ENCODE measurements around the gene STARD9.

The STARD9 gene

DNA sequence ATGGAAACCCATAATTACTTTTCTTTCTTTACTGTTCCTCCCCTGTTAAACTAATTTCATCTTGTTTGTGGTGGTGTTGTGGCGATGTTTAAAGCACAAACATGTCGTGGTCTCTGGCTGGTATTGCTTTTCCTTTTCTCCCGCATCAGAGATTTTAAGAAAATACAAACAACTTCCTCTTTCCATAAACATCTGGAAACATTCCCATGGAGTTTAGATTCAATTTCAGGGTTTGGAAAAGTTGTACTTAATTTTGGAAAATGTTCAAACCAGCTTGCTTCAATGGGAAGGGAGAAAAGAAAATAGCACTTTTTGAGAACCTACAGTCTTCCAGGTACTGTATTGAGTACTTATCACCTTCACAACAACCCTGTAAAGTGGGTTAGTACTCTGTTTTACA lies 30.4 kb downstream of the STARD9 start:
- Mint-ChIP-seq H3K4me1 (peaks cover 57% of the 10 kb centered on the region), H3K27me3 (no peaks in the 10 kb centered on the region), H3K27ac (peak overlapping the region in 1 of 2 donors; percentile 8), H3K9me3 (no peaks in the 10 kb centered on the region), H3K4me3 (peak overlapping the region; percentile 46 to 66)
- ATAC-seq (no peak), DNase-seq (no peak)

- H3K27ac Mint-ChIP-seq, result peak overlapping the region in 1 of 2 donors; percentile 64
- ATAC-seq, result peak; percentile 96
Observed at GRCh38 chr15:42608110-42608531, 32.7 kb downstream of the STARD9 start.

GRCh38 chr15:42608752-42609488 lies 33.5 kb downstream of the STARD9 start:
- H3K4me3 Mint-ChIP-seq, result peak overlapping the region; percentile 44 to 61

More at GRCh38 chr15:42608110-42608531, 32.7 kb downstream of the STARD9 start:
- Mint-ChIP-seq H3K4me1 (peaks cover 57% of the 10 kb centered on the region), H3K27me3 (no peaks in the 10 kb centered on the region), H3K9me3 (no peaks in the 10 kb centered on the region), H3K4me3 (peak overlapping the region; percentile 36 to 61)
- DNase-seq, result peak; percentile 63 to 76

DNA sequence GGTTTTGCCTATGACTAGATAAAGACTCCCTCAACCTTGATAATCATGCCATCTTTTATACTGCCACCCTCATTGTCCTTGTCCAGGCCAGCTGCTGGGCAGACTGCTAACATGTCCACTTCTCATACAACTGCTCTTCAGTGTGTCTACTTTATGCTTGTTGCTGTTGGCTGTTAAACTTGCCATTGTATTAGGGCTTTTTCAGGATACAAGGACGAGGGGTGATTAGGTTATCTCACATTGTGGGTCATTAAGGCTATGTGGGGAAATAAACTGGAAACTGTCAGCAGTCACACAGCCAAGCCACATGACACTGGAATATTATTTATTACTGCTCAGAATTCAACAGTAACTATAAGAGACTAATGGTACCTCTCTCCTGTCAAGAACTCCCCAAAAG lies 36.1 kb downstream of the STARD9 start:
- H3K27me3 Mint-ChIP-seq, result no peaks in the 10 kb centered on the region
- ATAC-seq (no peak), DNase-seq (no peak)
- H3K27ac Mint-ChIP-seq, result no peak overlapping the region
- H3K9me3 Mint-ChIP-seq, result no peaks in the 10 kb centered on the region
- peaks cover 24% of the 10 kb centered on the region for H3K4me1 Mint-ChIP-seq
- H3K4me3 Mint-ChIP-seq, result no peak overlapping the region

More at GRCh38 chr15:42608752-42609488, 33.5 kb downstream of the STARD9 start:
- Mint-ChIP-seq H3K27ac (peak overlapping the region in 1 of 2 donors; percentile 64), H3K27me3 (no peaks in the 10 kb centered on the region), H3K9me3 (no peaks in the 10 kb centered on the region), H3K4me1 (peaks cover 50% of the 10 kb centered on the region)
- ATAC-seq, result no peak
- no peak for DNase-seq

- Mint-ChIP-seq H3K4me1 (peaks cover 19% of the 10 kb centered on the region), H3K27ac (no peak overlapping the region), H3K9me3 (no peaks in the 10 kb centered on the region), H3K4me3 (no peak overlapping the region), H3K27me3 (no peaks in the 10 kb centered on the region)
- DNase-seq, result no peak
- ATAC-seq, result no peak
Observed at GRCh38 chr15:42612367-42612912, 37.0 kb downstream of the STARD9 start.

DNA sequence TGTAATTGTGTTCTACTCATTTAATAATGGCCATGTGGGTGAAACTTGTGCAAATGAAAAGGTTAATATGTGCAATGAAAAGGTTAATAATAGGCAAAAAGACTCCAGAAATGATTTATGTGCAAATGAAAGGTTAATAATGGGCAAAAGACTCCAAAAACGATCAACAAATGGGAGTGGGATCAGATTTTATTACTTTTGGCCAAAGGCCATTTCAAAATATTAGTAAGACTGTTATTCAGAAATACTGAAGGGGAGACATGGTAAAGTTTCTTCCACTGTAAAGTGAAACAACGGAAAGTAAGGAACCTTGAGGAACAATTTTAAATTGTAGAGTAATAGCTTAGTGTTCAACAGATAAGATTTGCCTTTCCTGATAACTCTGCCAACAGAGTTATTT lies 40.7 kb downstream of the STARD9 start:
- DNase-seq, result no peak
- no peaks in the 10 kb centered on the region for H3K27me3 Mint-ChIP-seq

DNA sequence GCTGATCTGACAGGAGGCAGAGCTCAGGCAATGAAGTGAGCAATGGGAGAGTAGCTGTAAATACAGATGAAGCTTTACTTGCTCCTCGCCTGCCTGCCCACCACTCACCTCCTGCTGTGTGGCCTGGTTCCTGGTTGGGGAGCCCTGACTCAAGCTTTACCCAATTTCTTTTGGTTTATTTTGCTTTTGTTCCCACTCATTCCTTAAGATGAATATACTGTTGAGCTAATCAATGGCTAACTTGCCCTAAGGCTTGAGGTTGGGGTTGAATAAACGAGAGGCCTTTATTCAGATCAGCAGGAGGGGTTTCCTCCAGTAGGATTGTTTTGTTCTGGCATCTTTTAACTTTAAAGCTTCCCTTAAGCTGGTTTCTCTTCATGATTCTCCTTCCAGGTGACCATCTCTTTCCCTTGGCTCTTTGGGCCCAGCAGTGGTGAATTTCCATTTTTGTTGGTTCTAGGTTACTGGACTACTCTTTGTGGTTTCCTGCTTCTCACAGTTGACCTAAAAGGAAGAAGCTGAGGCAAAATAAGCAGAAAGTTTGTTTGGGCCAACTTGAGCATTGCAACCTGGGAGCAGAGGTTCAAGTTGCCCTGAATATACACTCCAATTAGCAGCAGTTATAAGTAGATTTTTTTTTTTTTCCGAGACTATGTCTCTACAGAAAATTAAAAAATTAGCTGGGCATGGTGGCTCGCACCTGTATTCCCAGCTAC lies 44.4 kb downstream of the STARD9 start:
- no peaks in the 10 kb centered on the region for H3K27me3 Mint-ChIP-seq
- H3K4me1 Mint-ChIP-seq, result peaks cover 5% of the 10 kb centered on the region
- ATAC-seq (no peak), DNase-seq (no peak)
- H3K27ac Mint-ChIP-seq, result no peak overlapping the region
- no peak overlapping the region for H3K4me3 Mint-ChIP-seq
- no peaks in the 10 kb centered on the region for H3K9me3 Mint-ChIP-seq

More for the DNA sequence above, 40.7 kb downstream of the STARD9 start:
- ATAC-seq, result no peak
- Mint-ChIP-seq H3K27ac (no peak overlapping the region), H3K4me1 (peaks cover 5% of the 10 kb centered on the region), H3K9me3 (no peaks in the 10 kb centered on the region), H3K4me3 (no peak overlapping the region)

DNA sequence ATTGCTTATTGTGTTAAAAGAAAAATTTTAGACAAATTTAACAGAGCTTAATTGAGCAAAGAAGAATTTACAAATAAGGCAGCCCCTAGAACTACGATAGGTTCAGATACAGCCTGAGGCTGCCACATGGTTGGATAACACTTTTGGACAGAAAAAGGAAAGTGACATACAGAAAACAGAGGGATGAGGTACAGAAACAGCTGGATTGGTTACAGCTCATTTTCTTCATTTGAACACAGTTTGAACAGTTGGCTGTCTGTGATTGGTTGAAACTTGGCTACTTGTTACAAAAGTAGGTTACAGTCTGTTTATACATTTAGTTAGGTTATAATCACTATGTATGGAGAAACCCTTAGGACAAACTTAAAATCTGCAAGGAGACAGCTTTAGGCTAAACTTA lies 46.0 kb downstream of the STARD9 start:
- Mint-ChIP-seq H3K9me3 (no peaks in the 10 kb centered on the region), H3K4me1 (peaks cover 5% of the 10 kb centered on the region), H3K4me3 (no peak overlapping the region), H3K27ac (no peak overlapping the region), H3K27me3 (no peaks in the 10 kb centered on the region)
- ATAC-seq (no peak), DNase-seq (no peak)

DNA sequence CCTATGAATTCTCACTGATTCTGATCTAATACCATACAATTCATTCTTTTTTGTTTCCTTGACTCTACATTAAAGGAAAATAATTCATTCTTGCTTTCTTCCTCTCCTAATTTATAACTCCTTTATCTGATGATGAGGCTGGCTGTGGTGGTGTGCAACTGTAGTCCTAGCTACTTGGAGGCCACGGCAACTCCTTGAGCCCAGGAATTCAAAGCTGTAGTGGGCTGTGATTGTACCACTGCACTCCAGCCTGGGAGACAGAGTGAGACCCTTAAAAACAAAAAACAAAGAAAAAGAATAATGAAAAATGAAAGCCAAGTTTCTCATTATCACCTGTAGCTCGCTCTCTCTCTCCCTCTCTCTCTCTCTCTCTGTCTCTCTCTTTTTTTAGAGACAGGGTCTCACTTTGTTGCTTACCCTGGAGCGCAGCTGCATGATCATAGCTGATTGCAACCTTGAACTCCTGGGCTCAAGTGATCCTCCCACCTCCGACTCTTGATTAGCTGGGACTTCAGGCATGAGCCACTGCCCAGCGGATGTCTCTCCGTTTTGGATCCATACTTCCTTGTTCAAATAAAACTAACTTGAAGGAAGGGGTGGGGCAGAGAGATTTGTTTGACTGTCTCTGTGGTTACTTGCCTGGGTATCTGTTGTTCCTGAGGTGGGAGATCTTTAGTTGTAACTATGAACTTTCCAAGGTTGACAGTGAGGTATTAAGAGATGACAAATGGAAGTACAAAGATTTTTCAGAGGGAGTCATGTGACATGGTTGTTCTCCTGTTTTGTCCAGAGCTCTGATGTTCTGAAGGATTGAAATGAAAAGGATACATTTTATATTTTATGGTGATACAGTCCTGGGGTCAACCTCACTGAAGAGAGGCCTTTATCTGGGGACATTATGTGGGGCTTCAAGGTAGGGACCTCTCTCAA lies 46.9 kb downstream of the STARD9 start:
- Mint-ChIP-seq H3K4me1 (peaks cover 5% of the 10 kb centered on the region), H3K27me3 (no peaks in the 10 kb centered on the region), H3K27ac (peak overlapping the region in 1 of 2 donors; percentile 42)

DNA sequence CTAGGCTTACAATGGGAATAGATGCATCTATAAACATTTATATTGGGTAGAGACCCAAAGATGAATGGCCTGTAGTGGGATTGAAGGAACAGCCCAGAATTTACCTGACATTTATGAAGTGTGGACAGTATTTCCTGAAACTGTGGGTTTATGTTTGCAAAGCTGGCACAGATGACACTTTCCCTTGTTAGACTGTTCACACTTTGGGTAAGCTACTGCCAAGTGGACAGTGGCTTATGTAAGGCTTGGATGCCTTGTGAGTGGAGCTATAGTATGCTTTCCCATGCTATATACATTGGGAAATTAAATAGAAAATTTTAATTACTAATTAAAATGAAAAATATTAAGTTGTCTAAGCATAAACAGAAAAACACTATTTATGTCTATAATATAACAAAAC lies 48.5 kb downstream of the STARD9 start:
- H3K27ac Mint-ChIP-seq, result no peak overlapping the region
- no peaks in the 10 kb centered on the region for H3K9me3 Mint-ChIP-seq
- DNase-seq (no peak), ATAC-seq (no peak)
- H3K27me3 Mint-ChIP-seq, result no peaks in the 10 kb centered on the region
- no peak overlapping the region for H3K4me3 Mint-ChIP-seq
- peaks cover 5% of the 10 kb centered on the region for H3K4me1 Mint-ChIP-seq

More for the DNA sequence above, 46.9 kb downstream of the STARD9 start:
- DNase-seq (no peak), ATAC-seq (no peak)
- H3K4me3 Mint-ChIP-seq, result no peak overlapping the region
- H3K9me3 Mint-ChIP-seq, result no peaks in the 10 kb centered on the region

- ATAC-seq (no peak), DNase-seq (no peak)
- H3K27ac Mint-ChIP-seq, result no peak overlapping the region
- H3K4me3 Mint-ChIP-seq, result no peak overlapping the region
- no peaks in the 10 kb centered on the region for H3K27me3 Mint-ChIP-seq
- no peaks in the 10 kb centered on the region for H3K4me1 Mint-ChIP-seq
- H3K9me3 Mint-ChIP-seq, result no peaks in the 10 kb centered on the region
Observed at GRCh38 chr15:42627485-42627884, 52.1 kb downstream of the STARD9 start.

- H3K4me3 Mint-ChIP-seq, result no peak overlapping the region
- DNase-seq (no peak), ATAC-seq (no peak)
- no peak overlapping the region for H3K27ac Mint-ChIP-seq
- no peaks in the 10 kb centered on the region for H3K27me3 Mint-ChIP-seq
- H3K4me1 Mint-ChIP-seq, result no peaks in the 10 kb centered on the region
- no peaks in the 10 kb centered on the region for H3K9me3 Mint-ChIP-seq
Observed at GRCh38 chr15:42628761-42629160, 53.4 kb downstream of the STARD9 start.

- Mint-ChIP-seq H3K27ac (no peak overlapping the region), H3K4me3 (no peak overlapping the region), H3K4me1 (no peaks in the 10 kb centered on the region), H3K9me3 (no peaks in the 10 kb centered on the region), H3K27me3 (no peaks in the 10 kb centered on the region)
- ATAC-seq (no peak), DNase-seq (no peak)
Observed at GRCh38 chr15:42632105-42632675, 56.8 kb downstream of the STARD9 start.

DNA sequence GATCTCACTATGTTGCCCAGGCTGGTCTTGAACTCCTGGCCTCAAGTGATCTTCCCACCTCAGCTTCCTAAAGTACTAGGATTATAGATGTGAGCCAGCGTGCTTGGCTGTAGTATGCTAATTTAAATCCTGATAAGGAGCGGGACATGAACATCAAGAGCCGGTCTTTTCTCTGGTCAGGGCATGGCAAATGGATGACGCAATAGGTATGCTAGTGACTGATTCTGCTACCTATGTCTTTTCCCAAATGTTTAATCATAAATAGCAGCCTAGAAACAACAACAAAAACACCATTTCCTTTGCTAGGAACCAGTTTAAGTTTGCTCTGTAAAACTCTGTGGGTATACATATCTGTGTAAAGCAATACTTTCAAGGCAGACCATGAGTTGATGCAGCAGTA lies 64.7 kb downstream of the STARD9 start:
- H3K27me3 Mint-ChIP-seq, result no peaks in the 10 kb centered on the region
- ATAC-seq, result no peak
- H3K9me3 Mint-ChIP-seq, result no peaks in the 10 kb centered on the region

More for the DNA sequence above, 64.7 kb downstream of the STARD9 start:
- Mint-ChIP-seq H3K4me1 (no peaks in the 10 kb centered on the region), H3K27ac (no peak overlapping the region), H3K4me3 (no peak overlapping the region)
- DNase-seq, result no peak
